Fibroblast of mammary gland (primary cell): ENCODE results near the gene CDK14.
"Not testable (repeated sequence)": the region's sequence is repeated elsewhere in the genome, so short reads cannot be mapped to it uniquely, and the experiment has no call there.

Experiments
- DNase-seq: peaks from one replicate; pipeline ENCODE4 v3.0.0-alpha.2; 2010; ENCODE audit warnings: low read depth
- H3K4me3 ChIP-seq: 2 replicates; pipeline ENCODE4 v1.5.1; 2011; ENCODE audit warnings: low read depth, mild to moderate bottlenecking, low read length, moderate library complexity; ENCODE audit not compliant: control insufficient read depth
- CTCF ChIP-seq: conservative IDR thresholded peaks from 2 replicates; pipeline ENCODE4 v1.5.1; 2011; ENCODE audit warnings: low read depth, low read length, inconsistent platforms; ENCODE audit not compliant: control insufficient read depth, insufficient read depth

CDK14 gene

GRCh38 chr7:90777886-90778285 is 181.8 kb downstream of the CDK14 start:
- no peak overlapping the region for H3K4me3 ChIP-seq
- TF ChIP-seq CTCF = no peak
- no peak for DNase-seq

DNA sequence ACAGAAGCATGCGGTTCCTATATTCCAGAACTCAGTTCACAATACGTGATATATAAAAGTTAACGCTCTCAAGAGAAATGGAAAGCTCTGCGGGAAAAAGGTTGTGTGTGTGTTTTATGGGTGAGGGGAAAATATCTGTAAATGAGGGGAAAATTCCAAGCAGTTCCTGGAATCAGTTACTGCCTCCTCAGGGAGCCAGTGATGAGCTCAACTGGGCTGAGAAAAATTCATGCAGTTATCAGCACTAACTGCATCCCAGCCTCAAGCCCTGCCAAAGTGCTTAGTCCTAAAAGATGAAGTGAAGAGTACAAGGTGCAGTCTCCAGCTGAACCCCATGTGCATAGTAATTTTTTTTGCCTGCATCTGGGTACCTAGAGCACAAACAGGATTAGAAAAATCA is 191.9 kb downstream of the CDK14 start:
- peak; percentile 33 for DNase-seq
- TF ChIP-seq CTCF = no peak
- no peak overlapping the region for H3K4me3 ChIP-seq

- no peak overlapping the region for H3K4me3 ChIP-seq
- DNase-seq = no peak
- TF ChIP-seq CTCF = no peak
These were observed 193.7 kb downstream of the CDK14 start for GRCh38 chr7:90789736-90790306.

DNA sequence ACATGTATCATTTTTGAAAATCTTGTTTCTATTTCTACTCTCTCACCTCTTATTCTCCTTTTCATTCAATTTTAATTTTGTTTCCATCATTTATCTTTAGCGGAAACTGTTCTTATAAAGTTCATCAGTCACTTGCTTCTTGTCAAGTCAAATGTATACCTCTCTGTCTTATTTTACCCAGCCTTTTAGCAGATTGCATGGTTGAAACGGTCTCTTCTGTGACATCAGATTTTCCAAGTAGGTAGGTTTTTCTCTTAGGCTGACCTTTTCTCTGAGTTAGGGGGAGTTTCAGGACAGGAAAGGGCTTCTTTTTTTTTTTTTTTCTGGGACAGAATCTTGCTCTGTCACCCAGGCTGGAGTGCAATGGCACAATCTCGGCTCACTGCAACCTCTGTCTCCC is 195.5 kb downstream of the CDK14 start:
- TF ChIP-seq CTCF = no peak
- DNase-seq = no peak
- no peak overlapping the region for H3K4me3 ChIP-seq

DNA sequence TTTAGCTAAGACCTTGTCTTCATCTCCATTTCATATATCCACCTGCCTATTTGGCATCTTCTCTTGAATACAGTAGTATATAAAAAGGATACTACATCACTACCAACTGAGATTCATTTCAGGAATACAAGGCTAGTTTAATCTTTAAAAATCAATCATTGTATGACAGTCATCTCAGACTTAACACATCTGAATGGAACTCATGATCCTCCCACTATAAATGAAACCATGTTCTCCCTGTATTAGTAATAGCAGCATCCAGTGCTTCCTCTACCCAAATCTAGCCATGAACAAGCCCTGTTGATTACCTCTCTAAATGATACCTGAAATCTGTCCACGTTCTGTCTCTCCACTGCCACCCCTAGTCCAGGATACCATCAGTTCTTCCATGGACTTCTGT is 196.2 kb downstream of the CDK14 start:
- H3K4me3 ChIP-seq = no peak overlapping the region
- no peak for DNase-seq
- no peak for TF ChIP-seq CTCF

- not testable (repeated sequence) for H3K4me3 ChIP-seq, DNase-seq
These were observed 198.1 kb downstream of the CDK14 start for GRCh38 chr7:90794234-90794633.

DNA sequence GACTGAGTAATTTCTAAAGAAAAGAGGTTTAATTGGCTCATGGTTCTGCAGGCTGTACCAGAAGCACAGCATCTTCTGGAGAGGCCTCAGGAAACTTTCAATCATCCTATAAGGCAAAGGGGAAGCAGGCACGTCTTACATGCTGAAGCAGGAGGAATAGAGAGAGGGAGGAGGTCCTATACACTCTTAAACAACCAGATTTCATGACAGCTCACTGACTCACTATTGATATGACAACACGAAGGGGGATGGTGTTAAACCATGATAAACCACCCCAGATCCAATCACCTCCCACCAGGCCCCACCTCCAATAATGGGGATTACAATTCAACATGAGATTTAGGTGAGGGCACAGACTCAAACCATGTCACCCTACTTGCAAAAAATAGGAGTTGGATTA is 201.5 kb downstream of the CDK14 start:
- TF ChIP-seq CTCF = no peak
- H3K4me3 ChIP-seq = no peak overlapping the region
- DNase-seq = peak; percentile 40
